AG04450 (cell line): ENCODE measurements around the gene BCL2L2. TPM values are rescaled to one million over a fixed set of nuclear protein-coding genes. Genes with fewer than 3 reads are reported as not detected.
A peak's percentile ranks its signal among the peaks of the same experiment; 100 is the strongest.

ENCODE experiments used
- CTCF ChIA-PET: fragments of 300-600, 350-600 bp; formaldehyde crosslinking; extraction: SDS; loops from one replicate; lab custom pipeline; 2022; ENCODE audit warnings: antibody characterized with exemption, inconsistent platforms; lab: Charles Lee
- POLR2A ChIA-PET: fragments of 350-600 bp; formaldehyde crosslinking; extraction: SDS; loops from one replicate; lab custom pipeline; 2021; ENCODE audit warnings: antibody characterized with exemption, inconsistent platforms; lab: Yijun Ruan, JAX
- DNase-seq: peaks from one replicate; pipeline ENCODE4 v3.0.0-alpha.2; 2011; ENCODE audit warnings: low read depth, low spot score
- H3K27ac ChIP-seq: one replicate; pipeline ENCODE4 v1.5.1; 2012; ENCODE audit warnings: low read depth, low read length, control low read depth
- H3K27me3 ChIP-seq: one replicate; pipeline ENCODE4 v1.6.0; 2012; ENCODE audit warnings: low read length; ENCODE audit not compliant: control insufficient read depth, insufficient read depth
- H3K4me3 ChIP-seq: 2 replicates; pipeline ENCODE4 v1.5.1; 2011; ENCODE audit warnings: mild to moderate bottlenecking, low read depth, low read length, control low read depth
- H3K9me3 ChIP-seq: 2 replicates; pipeline ENCODE4 v1.5.1; 2012; ENCODE audit warnings: low read length; ENCODE audit not compliant: control insufficient read depth, insufficient read depth
- polyA plus RNA-seq: library from polyadenylated mRNA; depleted of rRNA; stranded (reverse); fragments of >200 nt; gene quantifications from 2 replicates; pipeline ENCODE4 v1.2.3, GENCODE V29; 2011
- TF ChIP-seq, protein P1 (sequence below): IDR thresholded peaks from 2 replicates; pipeline ENCODE4 v1.5.1; 2011; ENCODE audit warnings: low read depth, low read length, control low read depth, inconsistent platforms

BCL2L2 gene
- polyA plus RNA-seq, 1 experiment: 21.5 TPM

DNA sequence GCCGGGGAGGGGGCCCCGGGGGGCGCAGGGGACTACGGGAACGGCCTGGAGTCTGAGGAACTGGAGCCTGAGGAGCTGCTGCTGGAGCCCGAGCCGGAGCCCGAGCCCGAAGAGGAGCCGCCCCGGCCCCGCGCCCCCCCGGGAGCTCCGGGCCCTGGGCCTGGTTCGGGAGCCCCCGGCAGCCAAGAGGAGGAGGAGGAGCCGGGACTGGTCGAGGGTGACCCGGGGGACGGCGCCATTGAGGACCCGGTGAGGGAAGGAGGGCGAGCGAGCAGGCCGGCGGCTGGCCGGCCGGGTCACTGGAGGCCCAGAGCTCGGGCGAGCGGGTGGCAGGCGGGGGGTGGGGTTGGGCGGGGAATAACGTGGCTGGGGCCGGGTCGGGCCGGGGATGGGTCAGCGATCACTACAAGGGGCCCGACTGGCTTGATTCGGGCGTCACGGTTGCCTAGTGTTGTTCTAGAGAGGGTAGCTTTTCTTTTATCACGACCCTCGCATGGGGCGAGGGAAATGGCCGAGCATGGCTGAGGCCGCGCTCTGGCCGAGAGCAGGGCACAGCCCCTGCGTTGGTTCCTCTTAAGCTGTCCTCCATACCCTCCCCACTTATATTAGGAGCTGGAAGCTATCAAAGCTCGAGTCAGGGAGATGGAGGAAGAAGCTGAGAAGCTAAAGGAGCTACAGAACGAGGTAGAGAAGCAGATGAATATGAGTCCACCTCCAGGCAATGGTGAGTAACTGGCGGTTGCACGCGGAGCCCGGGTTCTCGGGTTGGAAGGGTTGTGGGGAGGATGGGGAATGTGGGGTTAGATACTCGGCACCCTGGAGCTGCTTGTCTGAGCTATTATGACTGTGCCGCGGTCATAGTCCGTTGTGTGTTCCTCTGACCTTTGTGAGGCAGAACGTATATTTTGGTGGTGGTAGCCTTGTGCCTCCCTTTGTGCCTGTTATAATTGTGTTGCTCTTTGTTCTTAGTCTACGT lies 15.2 kb downstream of the BCL2L2 start:
- no peak for DNase-seq
- peak overlapping the region; percentile 78 for H3K4me3 ChIP-seq
- H3K27ac ChIP-seq: peak overlapping the region; percentile 82
- ChIA-PET POLR2A (interaction anchor here (0.6 to 3.2 kb wide), 14 partner anchors 10 to 339 kb away, joined by 3 to 54 read pairs (median 5); partner anchors contain the start of genes ACIN1, AJUBA, BCL2L2 and C14orf119), CTCF (interaction anchor here (0.6 to 8.8 kb wide), 14 partner anchors 19 to 349 kb away, joined by 3 to 138 read pairs (median 3); partner anchors contain the start of genes ACIN1, AP1G2, PPP1R3E and SLC22A17)
- no peaks in the 10 kb centered on the region for H3K9me3 ChIP-seq
- TF ChIP-seq, protein P1, sequence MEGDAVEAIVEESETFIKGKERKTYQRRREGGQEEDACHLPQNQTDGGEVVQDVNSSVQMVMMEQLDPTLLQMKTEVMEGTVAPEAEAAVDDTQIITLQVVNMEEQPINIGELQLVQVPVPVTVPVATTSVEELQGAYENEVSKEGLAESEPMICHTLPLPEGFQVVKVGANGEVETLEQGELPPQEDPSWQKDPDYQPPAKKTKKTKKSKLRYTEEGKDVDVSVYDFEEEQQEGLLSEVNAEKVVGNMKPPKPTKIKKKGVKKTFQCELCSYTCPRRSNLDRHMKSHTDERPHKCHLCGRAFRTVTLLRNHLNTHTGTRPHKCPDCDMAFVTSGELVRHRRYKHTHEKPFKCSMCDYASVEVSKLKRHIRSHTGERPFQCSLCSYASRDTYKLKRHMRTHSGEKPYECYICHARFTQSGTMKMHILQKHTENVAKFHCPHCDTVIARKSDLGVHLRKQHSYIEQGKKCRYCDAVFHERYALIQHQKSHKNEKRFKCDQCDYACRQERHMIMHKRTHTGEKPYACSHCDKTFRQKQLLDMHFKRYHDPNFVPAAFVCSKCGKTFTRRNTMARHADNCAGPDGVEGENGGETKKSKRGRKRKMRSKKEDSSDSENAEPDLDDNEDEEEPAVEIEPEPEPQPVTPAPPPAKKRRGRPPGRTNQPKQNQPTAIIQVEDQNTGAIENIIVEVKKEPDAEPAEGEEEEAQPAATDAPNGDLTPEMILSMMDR: no peak
- H3K27me3 ChIP-seq: no peaks in the 10 kb centered on the region

DNA sequence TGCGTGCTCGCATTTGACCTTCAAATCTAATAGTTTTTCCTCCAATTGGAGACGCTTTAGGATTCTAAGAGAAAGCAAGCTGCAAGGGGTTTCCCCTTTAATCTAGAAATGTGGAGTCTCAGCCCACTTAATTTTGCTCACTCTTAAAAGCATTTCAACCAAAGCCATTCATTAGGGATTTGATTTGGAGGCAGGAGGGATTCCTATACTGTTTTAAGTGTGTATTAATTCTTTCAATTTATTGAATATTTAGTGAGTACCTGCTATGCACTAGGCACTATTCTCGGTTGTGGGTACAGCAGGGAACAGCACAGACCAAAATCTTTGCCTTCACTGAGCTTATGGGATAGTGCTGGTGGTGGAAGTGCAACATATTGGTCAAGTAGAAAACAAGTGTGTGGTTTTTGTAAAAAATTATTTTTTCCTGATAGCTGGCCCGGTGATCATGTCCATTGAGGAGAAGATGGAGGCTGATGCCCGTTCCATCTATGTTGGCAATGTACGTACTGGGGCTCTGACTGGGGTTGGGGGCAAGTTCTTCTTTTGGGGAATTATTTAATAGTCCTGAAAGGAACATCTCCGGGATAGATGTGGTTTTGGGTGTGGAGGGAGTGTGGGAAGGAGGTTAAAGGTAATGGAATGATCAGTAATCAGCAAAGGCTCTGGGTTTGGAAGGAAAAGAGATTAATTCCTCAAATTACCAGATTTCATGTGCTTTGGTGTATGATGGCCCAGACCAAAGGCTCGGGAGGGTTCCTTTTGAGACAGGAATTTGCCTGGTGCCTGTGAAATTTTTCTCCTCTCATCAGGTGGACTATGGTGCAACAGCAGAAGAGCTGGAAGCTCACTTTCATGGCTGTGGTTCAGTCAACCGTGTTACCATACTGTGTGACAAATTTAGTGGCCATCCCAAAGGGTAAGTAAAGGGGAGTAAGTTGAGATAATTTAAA lies 16.2 kb downstream of the BCL2L2 start:
- H3K4me3 ChIP-seq: peak overlapping the region; percentile 78
- CTCF ChIA-PET: interaction anchor here (0.8 to 8.8 kb wide), 10 partner anchors 22 to 350 kb away, joined by 3 to 138 read pairs (median 3); partner anchors contain the start of gene ACIN1
- H3K9me3 ChIP-seq: no peaks in the 10 kb centered on the region
- no peak overlapping the region for H3K27ac ChIP-seq
- H3K27me3 ChIP-seq: no peaks in the 10 kb centered on the region
- TF ChIP-seq, protein P1: no peak
- POLR2A ChIA-PET: interaction anchor here (0.7 to 3.2 kb wide), 8 partner anchors 17 to 233 kb away, joined by 3 to 54 read pairs (median 5); partner anchors contain the start of genes BCL2L2, HOMEZ, PPP1R3E and SLC22A17
- DNase-seq: no peak

DNA sequence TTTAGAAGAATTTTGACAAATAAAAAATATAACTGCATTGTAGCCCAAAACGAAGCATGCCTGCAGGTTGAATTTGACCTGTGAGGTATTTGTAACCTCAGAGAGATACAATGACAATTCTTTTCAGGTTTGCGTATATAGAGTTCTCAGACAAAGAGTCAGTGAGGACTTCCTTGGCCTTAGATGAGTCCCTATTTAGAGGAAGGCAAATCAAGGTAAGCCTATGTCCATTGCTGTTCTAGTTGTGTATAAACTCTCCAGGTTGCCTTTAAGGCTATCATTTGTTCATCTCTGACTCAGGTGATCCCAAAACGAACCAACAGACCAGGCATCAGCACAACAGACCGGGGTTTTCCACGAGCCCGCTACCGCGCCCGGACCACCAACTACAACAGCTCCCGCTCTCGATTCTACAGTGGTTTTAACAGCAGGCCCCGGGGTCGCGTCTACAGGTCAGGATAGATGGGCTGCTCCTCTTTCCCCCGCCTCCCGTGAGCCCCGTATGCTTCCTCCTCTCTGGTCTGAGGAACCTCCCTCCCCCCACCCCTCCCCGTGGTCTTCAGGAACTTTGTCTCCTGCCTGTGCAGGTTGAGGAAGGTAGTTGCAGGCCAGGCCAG lies 17.3 kb downstream of the BCL2L2 start:
- H3K4me3 ChIP-seq: no peak overlapping the region
- H3K27me3 ChIP-seq: no peaks in the 10 kb centered on the region
- H3K9me3 ChIP-seq: no peaks in the 10 kb centered on the region
- TF ChIP-seq, protein P1: no peak
- no peak overlapping the region for H3K27ac ChIP-seq
- ChIA-PET POLR2A (no interaction called here), CTCF (interaction anchor here (8.8 kb wide), 1 partner anchor 56 kb away, joined by 138 read pairs; no protein-coding TSS in a partner anchor)
- no peak for DNase-seq

DNA sequence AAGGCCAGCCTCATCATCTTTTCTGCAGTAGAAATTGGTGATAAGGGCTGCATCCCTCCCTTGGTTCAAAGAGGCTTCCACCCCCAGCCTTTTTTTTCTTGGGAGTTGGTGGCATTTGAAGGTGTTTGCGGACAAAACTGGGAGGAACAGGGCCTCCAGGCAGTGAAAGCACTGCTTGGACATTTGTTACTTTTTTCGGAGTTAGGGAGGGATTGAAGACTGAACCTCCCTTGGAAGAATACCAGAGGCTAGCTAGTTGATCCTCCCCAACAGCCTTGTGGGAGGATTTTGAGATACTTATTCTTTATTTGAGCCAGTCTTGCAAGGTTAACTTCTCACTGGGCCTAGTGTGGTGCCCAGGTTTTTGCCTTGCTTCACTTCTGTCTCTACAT lies 17.8 kb downstream of the BCL2L2 start:
- TF ChIP-seq, protein P1: no peak
- Histone ChIP-seq H3K27ac (no peak overlapping the region), H3K9me3 (no peaks in the 10 kb centered on the region), H3K4me3 (no peak overlapping the region), H3K27me3 (no peaks in the 10 kb centered on the region)
- no peak for DNase-seq
- ChIA-PET POLR2A (no interaction called here), CTCF (interaction anchor here (8.8 kb wide), 1 partner anchor 55 kb away, joined by 138 read pairs; no protein-coding TSS in a partner anchor)
